ENCODE measurements around the gene PPIE.

DNA sequence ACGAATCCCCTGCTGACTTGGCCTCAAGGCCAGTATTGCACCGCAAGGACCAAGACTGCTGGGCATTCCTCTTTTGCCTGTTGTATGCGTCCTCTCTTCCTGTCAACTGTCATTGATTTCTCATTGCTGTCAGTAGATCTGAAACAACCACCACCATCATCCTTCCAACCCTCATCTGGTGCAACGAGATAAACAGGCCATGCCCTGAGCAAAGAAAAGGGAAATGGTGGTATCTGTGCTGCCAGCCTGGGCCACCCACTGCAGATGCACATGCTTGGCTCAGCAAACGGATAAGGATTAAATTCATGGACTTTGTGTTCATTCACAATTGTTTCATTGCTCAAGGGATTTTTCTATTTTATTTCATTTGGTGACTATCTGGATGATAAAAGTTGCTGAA is 18.8 kb downstream of the PPIE start:
- TF ChIP-seq CTCF (IDR thresholded peaks at IDR 0.05) = no peak
- no peak for TF ChIP-seq POLR2A (IDR thresholded peaks at IDR 0.05)

All from transverse colon (tissue), 3 donors.